ENCODE results near the gene ARID2. TPM values are rescaled to one million over a fixed set of nuclear protein-coding genes. Genes with fewer than 3 reads are reported as not detected.

Gene ARID2
- total and polyA plus RNA-seq, 2 donors = 15.6 to 29.3 TPM

DNA sequence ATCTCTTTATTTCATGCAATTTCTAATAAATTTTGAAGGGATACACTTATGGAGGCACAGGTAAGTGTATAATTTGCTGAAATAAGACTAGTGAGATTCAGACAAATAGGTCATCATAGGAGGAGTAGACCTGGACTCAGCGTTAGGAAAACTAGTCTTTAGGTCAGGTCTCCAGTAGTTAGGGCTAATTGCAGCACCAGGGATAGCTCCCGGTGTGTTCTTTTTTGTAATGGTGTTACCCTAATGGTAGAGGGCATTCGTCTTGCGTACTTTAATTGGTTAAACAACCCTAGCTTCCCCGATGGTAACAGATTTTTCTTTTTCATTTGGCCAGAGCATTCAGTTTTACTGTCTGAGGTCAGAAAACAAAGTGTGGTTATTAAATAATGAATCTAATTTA, 64.9 kb downstream of the ARID2 start:
- DNase-seq (ENCODE audit: low read depth in 6 of 9, low spot score in 9 of 9) = no peak
- Histone ChIP-seq H3K4me3 (ENCODE audit: low read length in 2 of 2) (no peak overlapping the region), H3K4me1 (ENCODE audit: control insufficient read depth in 2 of 2, insufficient read depth in 2 of 2, low read length in 2 of 2) (no peaks in the 10 kb centered on the region), H3K36me3 (ENCODE audit: control insufficient read depth in 2 of 2, insufficient read depth in 2 of 2, low read length in 1 of 2) (peaks cover 0 to 6% of the 10 kb centered on the region in 2 donors), H3K27me3 (ENCODE audit: control insufficient read depth in 2 of 2, insufficient read depth in 1 of 2, low read length in 1 of 2) (no peaks in the 10 kb centered on the region), H3K27ac (ENCODE audit: low read depth in 1 of 2, low read length in 1 of 2) (no peak overlapping the region), H3K9me3 (ENCODE audit: control insufficient read depth in 2 of 2, insufficient read depth in 1 of 2, low read length in 1 of 2) (no peaks in the 10 kb centered on the region)
- WGBS = 98% methylated on average over 5 of the region's 5 CpGs

DNA sequence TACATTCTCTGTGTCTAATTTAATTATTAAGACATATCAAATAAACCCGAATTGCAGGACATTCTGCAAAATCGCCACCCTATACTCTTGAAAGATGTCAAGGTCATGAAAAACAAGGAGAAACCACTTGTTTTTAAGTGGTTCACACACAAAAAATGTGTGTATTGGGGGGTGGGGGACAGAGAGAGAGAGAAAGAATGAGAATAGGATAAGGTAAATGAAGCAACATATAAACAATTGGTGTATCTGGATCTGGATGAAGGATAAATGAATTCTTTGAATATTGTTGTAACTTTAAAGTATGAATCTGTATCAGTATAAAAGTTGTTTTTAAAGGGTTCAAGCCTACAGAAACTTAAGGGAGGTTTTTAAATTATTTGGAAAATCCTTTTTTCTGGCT, 72.1 kb downstream of the ARID2 start:
- no peak overlapping the region for H3K27ac ChIP-seq (ENCODE audit: low read depth in 1 of 2, low read length in 1 of 2)
- H3K4me3 ChIP-seq (ENCODE audit: low read length in 2 of 2) = no peak overlapping the region
- no peaks in the 10 kb centered on the region for H3K9me3 ChIP-seq (ENCODE audit: control insufficient read depth in 2 of 2, insufficient read depth in 1 of 2, low read length in 1 of 2)
- WGBS = 97% methylated on average over 2 of the region's 2 CpGs
- H3K4me1 ChIP-seq (ENCODE audit: control insufficient read depth in 2 of 2, insufficient read depth in 2 of 2, low read length in 2 of 2) = no peaks in the 10 kb centered on the region
- no peaks in the 10 kb centered on the region for H3K27me3 ChIP-seq (ENCODE audit: control insufficient read depth in 2 of 2, insufficient read depth in 1 of 2, low read length in 1 of 2)
- no peak for DNase-seq (ENCODE audit: low read depth in 6 of 9, low spot score in 9 of 9)
- H3K36me3 ChIP-seq (ENCODE audit: control insufficient read depth in 2 of 2, insufficient read depth in 2 of 2, low read length in 1 of 2) = peaks cover 0 to 5% of the 10 kb centered on the region in 2 donors

DNA sequence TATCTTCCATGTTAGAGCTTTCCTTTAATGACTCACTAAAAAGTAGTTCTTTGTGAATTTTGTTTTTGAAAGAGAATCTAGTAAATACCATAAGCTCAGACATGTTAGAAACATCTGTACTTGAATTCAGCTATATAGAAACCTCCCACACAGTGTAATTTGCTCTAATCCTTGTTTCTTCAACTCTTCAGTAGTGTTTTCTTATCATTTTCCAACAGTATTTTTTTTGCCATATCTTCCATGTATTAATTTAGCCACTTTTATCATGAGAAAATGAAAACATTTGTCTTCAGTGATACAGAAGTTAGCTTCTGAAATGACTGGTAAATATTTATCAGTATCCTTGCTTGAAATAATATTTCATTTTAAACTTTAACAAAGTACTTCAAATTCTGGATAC, 73.6 kb downstream of the ARID2 start:
- Histone ChIP-seq H3K27me3 (ENCODE audit: control insufficient read depth in 2 of 2, insufficient read depth in 1 of 2, low read length in 1 of 2) (no peaks in the 10 kb centered on the region), H3K4me3 (ENCODE audit: low read length in 2 of 2) (no peak overlapping the region), H3K36me3 (ENCODE audit: control insufficient read depth in 2 of 2, insufficient read depth in 2 of 2, low read length in 1 of 2) (peaks cover 0 to 5% of the 10 kb centered on the region in 2 donors), H3K27ac (ENCODE audit: low read depth in 1 of 2, low read length in 1 of 2) (no peak overlapping the region), H3K9me3 (ENCODE audit: control insufficient read depth in 2 of 2, insufficient read depth in 1 of 2, low read length in 1 of 2) (no peaks in the 10 kb centered on the region), H3K4me1 (ENCODE audit: control insufficient read depth in 2 of 2, insufficient read depth in 2 of 2, low read length in 2 of 2) (no peaks in the 10 kb centered on the region)
- no peak for DNase-seq (ENCODE audit: low read depth in 6 of 9, low spot score in 9 of 9)

DNA sequence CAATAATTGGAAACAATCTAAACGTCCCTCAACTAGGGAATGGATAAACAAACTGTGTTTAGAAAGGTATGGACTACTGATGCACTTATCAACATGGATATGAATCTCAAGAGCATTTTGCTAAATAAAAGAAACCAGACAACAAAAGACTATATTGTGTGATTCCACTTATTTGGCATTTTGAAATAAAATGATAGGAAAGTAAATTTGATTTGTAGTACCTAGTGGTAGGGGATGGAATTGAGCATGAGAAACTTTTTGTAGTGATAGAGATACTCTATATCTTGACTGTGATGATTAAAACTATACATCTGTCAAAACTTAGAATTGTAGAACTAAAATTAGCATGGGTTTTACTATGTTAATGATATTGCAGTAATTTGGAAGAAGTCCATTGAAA, 87.1 kb downstream of the ARID2 start:
- H3K4me3 ChIP-seq (ENCODE audit: low read length in 2 of 2) = no peak overlapping the region

DNA sequence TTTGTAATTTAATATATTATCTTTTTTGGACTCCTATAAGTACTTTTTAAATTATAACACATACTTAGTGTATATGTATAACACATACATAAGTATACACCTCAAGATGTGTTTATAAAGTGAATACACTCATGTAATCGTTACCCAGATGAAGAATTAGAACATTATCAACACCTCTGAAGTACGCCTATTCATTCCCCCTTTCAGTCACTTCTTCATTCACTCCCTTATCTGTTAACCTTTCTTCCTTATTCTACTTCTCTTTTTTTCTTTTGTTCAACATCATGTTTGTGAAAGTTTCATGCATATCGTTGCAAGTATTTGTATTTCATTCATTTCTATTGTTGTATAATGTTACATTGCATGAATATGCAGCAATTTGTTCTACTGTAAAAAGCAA, 98.5 kb downstream of the ARID2 start:
- H3K27ac ChIP-seq (ENCODE audit: low read depth in 1 of 2, low read length in 1 of 2) = no peak overlapping the region
- DNase-seq (ENCODE audit: low read depth in 6 of 9, low spot score in 9 of 9) = no peak
- 95% methylated on average over 3 of the region's 3 CpGs for WGBS
- no peak overlapping the region for H3K4me3 ChIP-seq (ENCODE audit: low read length in 2 of 2)
- peaks cover 3 to 33% of the 10 kb centered on the region in 2 donors for H3K36me3 ChIP-seq (ENCODE audit: control insufficient read depth in 2 of 2, insufficient read depth in 2 of 2, low read length in 1 of 2)
- H3K9me3 ChIP-seq (ENCODE audit: control insufficient read depth in 2 of 2, insufficient read depth in 1 of 2, low read length in 1 of 2) = peaks cover 0 to 3% of the 10 kb centered on the region in 2 donors
- no peaks in the 10 kb centered on the region for H3K27me3 ChIP-seq (ENCODE audit: control insufficient read depth in 2 of 2, insufficient read depth in 1 of 2, low read length in 1 of 2)
- no peaks in the 10 kb centered on the region for H3K4me1 ChIP-seq (ENCODE audit: control insufficient read depth in 2 of 2, insufficient read depth in 2 of 2, low read length in 2 of 2)

More for the DNA sequence above, 87.1 kb downstream of the ARID2 start:
- no peak for DNase-seq (ENCODE audit: low read depth in 6 of 9, low spot score in 9 of 9)
- Histone ChIP-seq H3K4me1 (ENCODE audit: control insufficient read depth in 2 of 2, insufficient read depth in 2 of 2, low read length in 2 of 2) (no peaks in the 10 kb centered on the region), H3K27ac (ENCODE audit: low read depth in 1 of 2, low read length in 1 of 2) (no peak overlapping the region), H3K27me3 (ENCODE audit: control insufficient read depth in 2 of 2, insufficient read depth in 1 of 2, low read length in 1 of 2) (no peaks in the 10 kb centered on the region), H3K9me3 (ENCODE audit: control insufficient read depth in 2 of 2, insufficient read depth in 1 of 2, low read length in 1 of 2) (no peaks in the 10 kb centered on the region), H3K36me3 (ENCODE audit: control insufficient read depth in 2 of 2, insufficient read depth in 2 of 2, low read length in 1 of 2) (peaks cover 2 to 29% of the 10 kb centered on the region in 2 donors)
- WGBS = 96% methylated on average over 1 of the region's 1 CpG

DNA sequence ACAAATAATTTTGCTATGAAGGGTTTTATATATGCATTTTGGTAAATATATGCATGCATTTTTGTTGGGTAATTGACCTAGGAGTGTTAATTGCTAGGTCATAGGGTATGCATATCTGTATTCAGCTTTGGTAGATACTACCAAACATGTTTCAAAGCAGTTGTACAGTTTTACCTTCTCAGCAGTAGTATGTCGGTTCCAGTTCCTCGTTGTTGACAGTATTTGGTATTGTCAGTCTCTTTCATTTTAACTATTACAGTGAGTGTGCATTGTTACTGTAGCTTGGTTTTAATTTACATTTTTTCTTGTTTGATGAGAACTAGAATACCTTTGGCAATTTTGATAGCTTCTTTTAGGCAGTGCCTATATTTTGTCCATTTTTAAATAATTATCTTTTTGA, 98.9 kb downstream of the ARID2 start:
- H3K9me3 ChIP-seq (ENCODE audit: control insufficient read depth in 2 of 2, insufficient read depth in 1 of 2, low read length in 1 of 2) = peaks cover 0 to 3% of the 10 kb centered on the region in 2 donors
- H3K4me1 ChIP-seq (ENCODE audit: control insufficient read depth in 2 of 2, insufficient read depth in 2 of 2, low read length in 2 of 2) = no peaks in the 10 kb centered on the region
- H3K36me3 ChIP-seq (ENCODE audit: control insufficient read depth in 2 of 2, insufficient read depth in 2 of 2, low read length in 1 of 2) = peaks cover 3 to 29% of the 10 kb centered on the region in 2 donors
- DNase-seq (ENCODE audit: low read depth in 6 of 9, low spot score in 9 of 9) = no peak
- no peaks in the 10 kb centered on the region for H3K27me3 ChIP-seq (ENCODE audit: control insufficient read depth in 2 of 2, insufficient read depth in 1 of 2, low read length in 1 of 2)
- 95% methylated on average over 2 of the region's 2 CpGs for WGBS
- no peak overlapping the region for H3K4me3 ChIP-seq (ENCODE audit: low read length in 2 of 2)
- H3K27ac ChIP-seq (ENCODE audit: low read depth in 1 of 2, low read length in 1 of 2) = no peak overlapping the region

DNA sequence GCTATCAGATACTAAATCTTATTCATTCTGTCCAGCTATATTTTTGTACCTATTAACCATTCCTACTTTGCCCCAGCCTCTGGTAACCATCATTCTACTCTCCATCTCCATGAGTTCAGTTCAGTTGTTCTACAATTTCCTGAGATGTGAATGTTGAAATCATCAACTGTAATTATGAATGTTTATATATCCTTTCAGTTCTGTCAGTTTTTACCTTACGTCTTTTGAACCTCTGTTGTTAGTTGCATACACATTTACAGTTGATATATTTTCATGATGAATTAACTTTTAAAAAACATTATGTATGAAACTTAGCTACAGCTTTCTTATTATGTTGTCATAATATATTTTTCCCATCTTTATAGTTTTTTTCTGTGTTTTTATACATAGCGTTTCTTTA, 102.1 kb downstream of the ARID2 start:
- no peak overlapping the region for H3K4me3 ChIP-seq (ENCODE audit: low read length in 2 of 2)
- no peak overlapping the region for H3K27ac ChIP-seq (ENCODE audit: low read depth in 1 of 2, low read length in 1 of 2)
- no peaks in the 10 kb centered on the region for H3K27me3 ChIP-seq (ENCODE audit: control insufficient read depth in 2 of 2, insufficient read depth in 1 of 2, low read length in 1 of 2)
- no peak for DNase-seq (ENCODE audit: low read depth in 6 of 9, low spot score in 9 of 9)
- no peaks in the 10 kb centered on the region for H3K4me1 ChIP-seq (ENCODE audit: control insufficient read depth in 2 of 2, insufficient read depth in 2 of 2, low read length in 2 of 2)
- peaks cover 0 to 3% of the 10 kb centered on the region in 2 donors for H3K9me3 ChIP-seq (ENCODE audit: control insufficient read depth in 2 of 2, insufficient read depth in 1 of 2, low read length in 1 of 2)
- WGBS = over 99% methylated on average over 2 of the region's 2 CpGs
- H3K36me3 ChIP-seq (ENCODE audit: control insufficient read depth in 2 of 2, insufficient read depth in 2 of 2, low read length in 1 of 2) = peaks cover 7 to 14% of the 10 kb centered on the region in 2 donors

DNA sequence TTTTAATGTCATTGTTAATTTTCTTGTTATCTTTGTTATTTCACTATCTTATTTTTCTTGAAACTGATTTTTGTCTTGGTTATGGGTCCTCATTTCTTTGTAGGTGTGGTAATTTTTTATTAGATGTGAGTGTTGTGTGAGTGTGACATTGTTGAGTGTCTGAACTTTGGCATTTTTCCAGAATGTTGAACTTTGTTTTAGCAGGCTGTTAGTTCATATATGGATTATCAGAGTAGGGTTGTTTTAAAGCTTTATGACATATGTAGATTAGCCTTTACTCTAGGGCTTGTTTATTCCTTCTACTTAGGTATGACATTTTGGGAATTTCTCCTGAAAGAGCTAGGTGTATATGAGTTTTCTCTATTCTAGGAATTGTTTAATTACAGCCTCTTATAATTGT, 103.9 kb downstream of the ARID2 start:
- Histone ChIP-seq H3K4me1 (ENCODE audit: control insufficient read depth in 2 of 2, insufficient read depth in 2 of 2, low read length in 2 of 2) (no peaks in the 10 kb centered on the region), H3K9me3 (ENCODE audit: control insufficient read depth in 2 of 2, insufficient read depth in 1 of 2, low read length in 1 of 2) (peaks cover 0 to 3% of the 10 kb centered on the region in 2 donors), H3K4me3 (ENCODE audit: low read length in 2 of 2) (no peak overlapping the region), H3K36me3 (ENCODE audit: control insufficient read depth in 2 of 2, insufficient read depth in 2 of 2, low read length in 1 of 2) (peaks cover 8 to 25% of the 10 kb centered on the region in 2 donors), H3K27ac (ENCODE audit: low read depth in 1 of 2, low read length in 1 of 2) (no peak overlapping the region), H3K27me3 (ENCODE audit: control insufficient read depth in 2 of 2, insufficient read depth in 1 of 2, low read length in 1 of 2) (no peaks in the 10 kb centered on the region)
- no peak for DNase-seq (ENCODE audit: low read depth in 6 of 9, low spot score in 9 of 9)

DNA sequence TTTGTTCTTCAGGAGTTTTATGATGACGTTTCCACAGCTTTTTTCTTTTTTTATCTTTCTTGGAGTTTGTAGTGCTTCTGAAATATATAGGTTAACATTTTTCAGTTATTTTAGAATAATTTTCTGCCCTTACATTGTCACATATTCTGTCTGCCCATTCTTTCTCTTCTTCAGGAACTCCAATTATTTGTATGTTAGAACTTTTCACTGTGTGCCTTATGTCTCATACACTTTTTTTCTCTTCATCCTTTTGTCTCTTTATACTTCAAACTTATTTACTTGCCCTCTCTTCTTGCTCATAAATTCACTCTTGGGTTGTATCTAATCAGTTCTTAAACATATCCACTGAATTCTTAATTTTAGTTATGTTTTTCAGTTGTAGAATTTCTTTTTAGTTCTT, 105.3 kb downstream of the ARID2 start:
- DNase-seq (ENCODE audit: low read depth in 6 of 9, low spot score in 9 of 9) = no peak
- Histone ChIP-seq H3K9me3 (ENCODE audit: control insufficient read depth in 2 of 2, insufficient read depth in 1 of 2, low read length in 1 of 2) (peaks cover 0 to 3% of the 10 kb centered on the region in 2 donors), H3K36me3 (ENCODE audit: control insufficient read depth in 2 of 2, insufficient read depth in 2 of 2, low read length in 1 of 2) (peaks cover 11 to 34% of the 10 kb centered on the region in 2 donors), H3K4me3 (ENCODE audit: low read length in 2 of 2) (no peak overlapping the region), H3K27me3 (ENCODE audit: control insufficient read depth in 2 of 2, insufficient read depth in 1 of 2, low read length in 1 of 2) (no peaks in the 10 kb centered on the region), H3K4me1 (ENCODE audit: control insufficient read depth in 2 of 2, insufficient read depth in 2 of 2, low read length in 2 of 2) (no peaks in the 10 kb centered on the region), H3K27ac (ENCODE audit: low read depth in 1 of 2, low read length in 1 of 2) (no peak overlapping the region)
- WGBS = 98% methylated on average over 1 of the region's 1 CpG

DNA sequence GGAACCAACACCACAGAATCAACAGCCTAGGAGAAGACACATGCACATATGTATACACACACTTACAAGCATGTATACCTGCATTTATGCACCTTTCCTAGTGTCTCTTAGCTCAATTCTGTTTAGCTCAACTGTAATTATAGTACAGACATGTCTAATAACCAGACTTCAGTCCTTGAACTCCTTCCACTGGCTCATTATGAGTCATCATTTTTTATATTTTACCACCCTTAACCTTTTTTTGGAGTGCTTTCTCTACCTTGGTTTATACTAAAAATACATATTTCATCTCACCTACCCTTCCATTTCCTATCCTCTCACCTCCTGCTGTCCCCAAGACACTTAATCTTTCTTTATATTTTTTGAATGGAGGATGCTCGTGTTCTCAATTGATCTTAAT, 110.4 kb downstream of the ARID2 start:
- H3K36me3 ChIP-seq (ENCODE audit: control insufficient read depth in 2 of 2, insufficient read depth in 2 of 2, low read length in 1 of 2) = peaks cover 11 to 68% of the 10 kb centered on the region in 2 donors
- WGBS = 99% methylated on average over 1 of the region's 1 CpG

More for the DNA sequence above, 110.4 kb downstream of the ARID2 start:
- Histone ChIP-seq H3K4me3 (ENCODE audit: low read length in 2 of 2) (no peak overlapping the region), H3K9me3 (ENCODE audit: control insufficient read depth in 2 of 2, insufficient read depth in 1 of 2, low read length in 1 of 2) (no peaks in the 10 kb centered on the region), H3K27ac (ENCODE audit: low read depth in 1 of 2, low read length in 1 of 2) (no peak overlapping the region), H3K4me1 (ENCODE audit: control insufficient read depth in 2 of 2, insufficient read depth in 2 of 2, low read length in 2 of 2) (no peaks in the 10 kb centered on the region), H3K27me3 (ENCODE audit: control insufficient read depth in 2 of 2, insufficient read depth in 1 of 2, low read length in 1 of 2) (no peaks in the 10 kb centered on the region)
- no peak for DNase-seq (ENCODE audit: low read depth in 6 of 9, low spot score in 9 of 9)

All from thymus (tissue), 11 donors.